ENCODE measurements around the gene FXYD5. TPM values are rescaled to one million over a fixed set of nuclear protein-coding genes. Genes with fewer than 3 reads are reported as not detected.

FXYD5 gene
- polyA plus RNA-seq, 1 donor: 53.4 TPM

GRCh38 chr19:35119578-35120155 is 34.9 kb upstream of the FXYD5 start:
- DNase-seq: no peak
- Histone ChIP-seq H3K27me3 (ENCODE audit: control insufficient read depth, insufficient read depth, low read length) (no peaks in the 10 kb centered on the region), H3K4me3 (ENCODE audit: low read length) (no peak overlapping the region), H3K4me1 (ENCODE audit: control insufficient read depth, insufficient read depth, low read length) (peaks cover 48% of the 10 kb centered on the region), H3K36me3 (ENCODE audit: control insufficient read depth, insufficient read depth, low read length) (peaks cover 27% of the 10 kb centered on the region), H3K27ac (ENCODE audit: low read length) (no peak overlapping the region), H3K9me3 (ENCODE audit: control insufficient read depth, low read depth, low read length) (no peaks in the 10 kb centered on the region)
- WGBS (ENCODE audit: insufficient coverage, low lambda C conversion rate): 100% methylated on average over 4 of the region's 9 CpGs

GRCh38 chr19:35120492-35120891 is 34.0 kb upstream of the FXYD5 start:
- peak overlapping the region; percentile 44 for H3K27ac ChIP-seq (ENCODE audit: low read length)
- H3K9me3 ChIP-seq (ENCODE audit: control insufficient read depth, low read depth, low read length): no peaks in the 10 kb centered on the region
- peaks cover 49% of the 10 kb centered on the region for H3K4me1 ChIP-seq (ENCODE audit: control insufficient read depth, insufficient read depth, low read length)
- no peak overlapping the region for H3K4me3 ChIP-seq (ENCODE audit: low read length)
- no peaks in the 10 kb centered on the region for H3K27me3 ChIP-seq (ENCODE audit: control insufficient read depth, insufficient read depth, low read length)
- WGBS (ENCODE audit: insufficient coverage, low lambda C conversion rate): no CpG with 5 or more reads among the region's 7 CpGs
- H3K36me3 ChIP-seq (ENCODE audit: control insufficient read depth, insufficient read depth, low read length): peaks cover 27% of the 10 kb centered on the region
- DNase-seq: peak in 1 of 2 donors; percentile 42

GRCh38 chr19:35120898-35121297 is 33.6 kb upstream of the FXYD5 start:
- H3K4me3 ChIP-seq (ENCODE audit: low read length): no peak overlapping the region
- no CpG with 5 or more reads among the region's 7 CpGs for WGBS (ENCODE audit: insufficient coverage, low lambda C conversion rate)
- H3K4me1 ChIP-seq (ENCODE audit: control insufficient read depth, insufficient read depth, low read length): peaks cover 53% of the 10 kb centered on the region
- peaks cover 27% of the 10 kb centered on the region for H3K36me3 ChIP-seq (ENCODE audit: control insufficient read depth, insufficient read depth, low read length)
- H3K9me3 ChIP-seq (ENCODE audit: control insufficient read depth, low read depth, low read length): no peaks in the 10 kb centered on the region
- no peaks in the 10 kb centered on the region for H3K27me3 ChIP-seq (ENCODE audit: control insufficient read depth, insufficient read depth, low read length)
- peak overlapping the region; percentile 44 for H3K27ac ChIP-seq (ENCODE audit: low read length)
- DNase-seq: peak in 1 of 2 donors; percentile 40

DNA sequence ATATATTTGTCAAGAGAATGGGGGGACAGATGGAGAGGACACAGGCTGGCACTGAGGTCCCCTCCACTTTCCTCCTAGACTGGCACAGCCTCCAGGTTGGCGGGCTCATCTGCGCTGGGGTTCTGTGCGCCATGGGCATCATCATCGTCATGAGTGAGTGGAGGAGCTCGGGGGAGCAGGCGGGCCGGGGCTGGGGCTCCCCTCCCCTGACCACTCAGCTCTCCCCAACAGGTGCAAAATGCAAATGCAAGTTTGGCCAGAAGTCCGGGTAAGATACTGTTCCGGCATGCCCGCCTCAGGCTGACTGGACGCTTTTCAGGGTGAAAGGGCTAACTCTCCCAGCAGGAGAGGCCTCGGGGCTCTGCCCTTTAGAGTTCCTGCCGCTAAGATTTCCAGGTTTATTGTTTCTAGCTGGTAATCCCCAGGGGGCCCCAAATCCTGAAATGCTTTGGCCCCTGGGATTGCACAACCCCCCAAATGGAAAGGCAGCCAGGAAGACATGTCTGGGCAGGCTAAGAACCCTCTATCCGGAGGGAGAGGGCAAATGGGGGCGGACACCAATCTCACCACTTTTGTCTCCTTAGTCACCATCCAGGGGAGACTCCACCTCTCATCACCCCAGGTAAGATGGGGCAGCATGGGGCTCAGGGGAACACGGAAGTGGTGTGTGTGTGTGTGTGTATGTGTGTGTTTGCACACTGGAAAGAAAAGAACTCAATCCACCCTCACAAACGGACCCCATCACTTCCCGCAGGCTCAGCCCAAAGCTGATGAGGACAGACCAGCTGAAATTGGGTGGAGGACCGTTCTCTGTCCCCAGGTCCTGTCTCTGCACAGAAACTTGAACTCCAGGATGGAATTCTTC is 31.6 kb upstream of the FXYD5 start:
- no peak overlapping the region for H3K27ac ChIP-seq (ENCODE audit: low read length)
- peaks cover 50% of the 10 kb centered on the region for H3K4me1 ChIP-seq (ENCODE audit: control insufficient read depth, insufficient read depth, low read length)
- DNase-seq: no peak
- no peaks in the 10 kb centered on the region for H3K27me3 ChIP-seq (ENCODE audit: control insufficient read depth, insufficient read depth, low read length)
- H3K9me3 ChIP-seq (ENCODE audit: control insufficient read depth, low read depth, low read length): no peaks in the 10 kb centered on the region
- WGBS (ENCODE audit: insufficient coverage, low lambda C conversion rate): no CpG with 5 or more reads among the region's 19 CpGs
- no peak overlapping the region for H3K4me3 ChIP-seq (ENCODE audit: low read length)
- H3K36me3 ChIP-seq (ENCODE audit: control insufficient read depth, insufficient read depth, low read length): peaks cover 27% of the 10 kb centered on the region

DNA sequence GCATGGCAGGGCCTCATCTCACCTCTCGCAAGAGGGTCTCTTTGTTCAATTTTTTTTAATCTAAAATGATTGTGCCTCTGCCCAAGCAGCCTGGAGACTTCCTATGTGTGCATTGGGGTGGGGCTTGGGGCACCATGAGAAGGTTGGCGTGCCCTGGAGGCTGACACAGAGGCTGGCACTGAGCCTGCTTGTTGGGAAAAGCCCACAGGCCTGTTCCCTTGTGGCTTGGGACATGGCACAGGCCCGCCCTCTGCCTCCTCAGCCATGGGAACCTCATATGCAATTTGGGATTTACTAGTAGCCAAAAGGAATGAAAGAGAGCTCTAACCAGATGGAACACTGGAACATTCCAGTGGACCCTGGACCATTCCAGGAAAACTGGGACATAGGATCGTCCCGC is 31.0 kb upstream of the FXYD5 start:
- no peak overlapping the region for H3K27ac ChIP-seq (ENCODE audit: low read length)
- peaks cover 47% of the 10 kb centered on the region for H3K4me1 ChIP-seq (ENCODE audit: control insufficient read depth, insufficient read depth, low read length)
- no CpG with 5 or more reads among the region's 5 CpGs for WGBS (ENCODE audit: insufficient coverage, low lambda C conversion rate)
- no peak overlapping the region for H3K4me3 ChIP-seq (ENCODE audit: low read length)
- H3K36me3 ChIP-seq (ENCODE audit: control insufficient read depth, insufficient read depth, low read length): peaks cover 27% of the 10 kb centered on the region
- DNase-seq: no peak
- no peaks in the 10 kb centered on the region for H3K9me3 ChIP-seq (ENCODE audit: control insufficient read depth, low read depth, low read length)
- H3K27me3 ChIP-seq (ENCODE audit: control insufficient read depth, insufficient read depth, low read length): no peaks in the 10 kb centered on the region

DNA sequence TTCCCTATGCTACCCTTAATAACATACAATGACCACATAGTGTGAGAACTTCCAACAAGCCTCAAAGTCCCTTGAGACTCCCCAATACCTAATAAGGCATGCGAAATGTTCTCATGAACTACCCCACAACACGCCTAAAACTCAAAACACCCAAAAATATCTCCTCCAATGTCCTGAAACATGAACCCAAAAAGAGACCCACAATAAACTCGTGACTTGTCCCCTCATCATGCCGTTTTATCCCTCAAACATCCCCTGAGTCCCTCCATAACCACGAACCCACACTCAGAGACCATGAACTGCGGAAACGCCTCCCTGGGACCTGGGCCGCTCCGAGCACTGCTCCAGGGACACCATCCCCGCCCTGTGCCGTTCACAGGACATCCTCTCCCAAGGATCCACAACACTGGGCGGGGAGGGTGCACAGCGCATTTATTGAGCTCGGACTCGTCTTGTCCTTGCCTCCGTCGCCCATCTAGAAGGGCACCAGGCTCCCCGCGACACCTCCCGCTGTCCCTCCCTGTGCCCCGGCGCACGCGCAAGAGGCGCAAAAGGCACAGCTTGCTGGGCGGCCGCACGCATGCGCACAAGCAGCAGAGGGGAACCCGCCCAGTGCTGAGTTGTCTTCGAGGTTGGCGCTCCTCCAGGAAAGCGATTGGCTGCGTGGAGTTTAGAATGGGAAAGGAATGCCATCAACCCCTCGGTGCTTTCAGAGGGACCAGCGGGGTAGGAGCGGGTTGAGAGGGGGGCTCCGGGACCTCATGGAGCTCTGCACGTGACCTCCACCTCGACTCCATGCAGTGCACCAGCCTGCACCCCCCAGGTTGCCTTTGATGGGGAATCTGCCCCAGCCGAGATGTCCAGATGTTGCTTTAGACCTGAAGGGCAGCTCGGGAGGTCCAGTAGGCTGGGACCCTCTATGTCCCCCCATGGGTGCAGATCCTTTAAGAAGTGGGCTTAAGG is 30.2 kb upstream of the FXYD5 start:
- DNase-seq: peak; percentile 92 to 94
- H3K9me3 ChIP-seq (ENCODE audit: control insufficient read depth, low read depth, low read length): no peaks in the 10 kb centered on the region
- peak overlapping the region; percentile 57 for H3K4me3 ChIP-seq (ENCODE audit: low read length)
- peaks cover 50% of the 10 kb centered on the region for H3K4me1 ChIP-seq (ENCODE audit: control insufficient read depth, insufficient read depth, low read length)
- H3K36me3 ChIP-seq (ENCODE audit: control insufficient read depth, insufficient read depth, low read length): peaks cover 24% of the 10 kb centered on the region
- no peaks in the 10 kb centered on the region for H3K27me3 ChIP-seq (ENCODE audit: control insufficient read depth, insufficient read depth, low read length)
- H3K27ac ChIP-seq (ENCODE audit: low read length): peak overlapping the region; percentile 60
- no CpG with 5 or more reads among the region's 42 CpGs for WGBS (ENCODE audit: insufficient coverage, low lambda C conversion rate)

DNA sequence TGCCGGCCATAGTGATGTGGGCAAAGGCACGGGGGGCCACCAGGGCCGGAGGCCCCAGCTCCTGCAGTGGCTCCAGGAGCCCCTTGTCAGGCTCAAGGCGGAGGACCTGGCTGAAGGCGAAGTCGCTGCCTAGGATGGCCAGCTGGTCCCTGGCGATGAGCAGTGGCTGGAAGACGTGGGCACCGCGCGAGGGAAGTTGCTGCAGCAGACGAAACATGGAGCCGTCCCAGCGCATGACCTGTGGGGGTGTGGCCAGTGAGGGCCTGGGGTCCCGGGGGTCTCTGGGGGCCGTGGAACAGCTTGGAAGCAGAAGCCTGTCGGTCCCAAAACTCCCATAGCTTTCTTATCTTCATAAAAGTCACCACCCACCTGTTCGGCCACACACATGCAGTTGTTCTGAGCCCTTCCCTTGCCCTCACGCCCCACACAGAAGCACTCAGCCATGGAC is 29.2 kb upstream of the FXYD5 start:
- Histone ChIP-seq H3K36me3 (ENCODE audit: control insufficient read depth, insufficient read depth, low read length) (peaks cover 21% of the 10 kb centered on the region), H3K27ac (ENCODE audit: low read length) (no peak overlapping the region), H3K9me3 (ENCODE audit: control insufficient read depth, low read depth, low read length) (no peaks in the 10 kb centered on the region), H3K27me3 (ENCODE audit: control insufficient read depth, insufficient read depth, low read length) (no peaks in the 10 kb centered on the region), H3K4me1 (ENCODE audit: control insufficient read depth, insufficient read depth, low read length) (peaks cover 57% of the 10 kb centered on the region), H3K4me3 (ENCODE audit: low read length) (no peak overlapping the region)
- WGBS (ENCODE audit: insufficient coverage, low lambda C conversion rate): 17% methylated on average over 1 of the region's 19 CpGs
- no peak for DNase-seq

DNA sequence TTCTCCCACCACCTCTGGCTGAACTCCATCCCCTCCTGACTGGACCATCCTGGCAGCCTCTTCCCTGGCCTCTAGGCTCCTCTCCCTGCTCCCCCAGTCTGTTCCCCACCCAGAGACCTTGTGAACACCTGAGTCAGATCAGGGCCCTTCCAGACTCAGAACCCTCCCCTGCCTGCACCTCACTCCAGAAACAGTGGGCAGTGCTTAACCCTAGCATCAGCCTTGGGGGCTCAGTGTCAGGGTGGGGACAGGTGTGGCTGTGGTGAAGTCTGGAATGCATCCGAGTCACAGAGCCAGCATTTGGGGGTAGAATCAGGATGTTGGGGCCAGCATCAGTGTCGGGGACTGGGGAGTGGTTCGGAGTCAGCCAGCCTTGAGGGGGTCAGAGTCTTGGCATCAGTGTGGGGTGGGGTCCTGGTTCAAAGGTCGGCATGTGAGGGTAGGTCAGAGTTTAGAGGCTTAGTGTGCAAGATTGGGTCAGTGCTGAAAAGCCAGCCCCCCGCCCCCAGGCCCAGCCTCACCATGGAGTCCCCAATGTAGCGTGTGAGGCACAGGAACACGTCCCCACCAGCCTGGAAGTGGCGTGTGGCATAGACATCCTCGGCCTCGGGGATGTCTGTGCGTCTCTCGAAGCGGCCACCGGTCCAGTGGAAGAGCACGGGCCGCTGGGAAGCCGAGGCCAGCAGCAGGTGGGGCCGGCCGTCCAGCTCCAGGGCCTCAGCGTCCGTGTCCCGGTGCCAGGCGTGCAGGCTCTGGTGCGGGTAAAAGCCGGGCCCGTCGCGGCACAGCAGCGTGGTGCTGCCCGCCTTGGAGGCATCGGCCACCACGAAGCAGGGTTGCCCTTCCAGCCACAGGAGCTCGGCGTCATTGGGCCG is 28.5 kb upstream of the FXYD5 start:
- Histone ChIP-seq H3K27me3 (ENCODE audit: control insufficient read depth, insufficient read depth, low read length) (no peaks in the 10 kb centered on the region), H3K4me1 (ENCODE audit: control insufficient read depth, insufficient read depth, low read length) (peaks cover 60% of the 10 kb centered on the region), H3K36me3 (ENCODE audit: control insufficient read depth, insufficient read depth, low read length) (peaks cover 15% of the 10 kb centered on the region), H3K27ac (ENCODE audit: low read length) (no peak overlapping the region), H3K9me3 (ENCODE audit: control insufficient read depth, low read depth, low read length) (no peaks in the 10 kb centered on the region), H3K4me3 (ENCODE audit: low read length) (no peak overlapping the region)
- DNase-seq: peak in 1 of 2 donors; percentile 26
- no CpG with 5 or more reads among the region's 35 CpGs for WGBS (ENCODE audit: insufficient coverage, low lambda C conversion rate)

DNA sequence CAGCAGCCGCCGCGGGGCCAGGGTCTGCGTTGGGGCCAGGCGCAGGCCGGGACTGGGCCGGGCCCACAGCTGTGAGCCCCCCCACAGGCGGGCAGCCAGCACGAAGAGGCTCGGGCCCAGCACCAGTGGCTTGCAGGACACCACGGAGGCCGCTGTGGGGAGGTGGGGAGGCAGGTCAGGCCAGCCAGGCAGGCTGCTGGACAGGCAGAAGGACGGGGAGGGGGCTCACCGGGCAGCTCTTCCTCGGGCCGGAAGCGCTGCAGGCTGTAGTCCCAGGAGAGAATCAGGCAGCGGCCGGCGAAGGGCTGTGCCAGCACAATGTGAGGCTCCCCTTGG is 27.9 kb upstream of the FXYD5 start:
- Histone ChIP-seq H3K9me3 (ENCODE audit: control insufficient read depth, low read depth, low read length) (peaks cover 3% of the 10 kb centered on the region), H3K27me3 (ENCODE audit: control insufficient read depth, insufficient read depth, low read length) (no peaks in the 10 kb centered on the region), H3K36me3 (ENCODE audit: control insufficient read depth, insufficient read depth, low read length) (peaks cover 9% of the 10 kb centered on the region), H3K4me1 (ENCODE audit: control insufficient read depth, insufficient read depth, low read length) (peaks cover 60% of the 10 kb centered on the region), H3K4me3 (ENCODE audit: low read length) (no peak overlapping the region), H3K27ac (ENCODE audit: low read length) (no peak overlapping the region)
- WGBS (ENCODE audit: insufficient coverage, low lambda C conversion rate): no CpG with 5 or more reads among the region's 20 CpGs
- no peak for DNase-seq
